Astrocyte of the hippocampus (primary cell): ENCODE measurements around the gene MAGIX.

Source experiments
- DNase-seq: peaks from one replicate; pipeline ENCODE4 v3.0.0; 2011; ENCODE audit warnings: low read depth, low spot score

MAGIX gene

GRCh38 chrX:49204709-49205108, 42.2 kb downstream of the MAGIX start:
- no peak for DNase-seq

DNA sequence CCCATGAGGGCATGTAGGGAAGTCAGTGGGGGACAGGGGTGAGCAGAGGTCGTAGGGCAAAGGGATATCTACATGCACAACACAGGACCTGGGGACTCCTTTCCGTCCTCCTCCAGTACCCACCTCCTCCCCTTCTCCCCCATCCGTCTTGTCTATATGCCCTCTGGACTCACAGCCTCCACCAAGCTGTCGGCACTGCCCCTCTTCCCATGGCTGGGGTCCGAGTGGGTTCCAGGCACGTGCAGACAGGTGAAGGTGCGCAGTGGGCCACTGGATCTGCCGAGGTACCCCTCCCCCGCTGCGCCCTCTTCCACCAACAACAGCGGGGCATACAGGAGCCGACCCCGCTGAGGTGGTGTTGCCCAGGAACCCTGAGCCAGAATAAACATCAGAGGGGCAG, 42.9 kb downstream of the MAGIX start:
- no peak for DNase-seq

DNA sequence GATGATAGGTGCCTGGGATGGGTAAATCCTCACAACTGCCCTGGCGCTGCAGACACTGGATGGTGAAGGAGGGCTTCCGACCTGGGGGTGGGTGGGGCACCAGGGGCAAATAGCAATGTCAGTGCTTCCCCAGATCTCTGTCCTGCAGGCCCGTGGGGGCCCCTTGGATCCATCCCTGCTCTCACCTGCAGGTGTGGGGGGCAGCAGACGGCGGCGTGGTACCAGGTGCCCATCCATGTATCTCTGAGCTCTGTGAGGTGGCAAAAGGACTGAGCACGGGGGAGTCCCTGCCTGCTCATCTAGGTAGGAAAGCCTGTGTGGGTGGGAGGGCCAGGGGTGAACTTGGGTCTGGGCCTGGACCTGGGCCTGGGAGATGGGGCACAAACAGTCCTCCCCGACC, 44.0 kb downstream of the MAGIX start:
- DNase-seq = no peak

DNA sequence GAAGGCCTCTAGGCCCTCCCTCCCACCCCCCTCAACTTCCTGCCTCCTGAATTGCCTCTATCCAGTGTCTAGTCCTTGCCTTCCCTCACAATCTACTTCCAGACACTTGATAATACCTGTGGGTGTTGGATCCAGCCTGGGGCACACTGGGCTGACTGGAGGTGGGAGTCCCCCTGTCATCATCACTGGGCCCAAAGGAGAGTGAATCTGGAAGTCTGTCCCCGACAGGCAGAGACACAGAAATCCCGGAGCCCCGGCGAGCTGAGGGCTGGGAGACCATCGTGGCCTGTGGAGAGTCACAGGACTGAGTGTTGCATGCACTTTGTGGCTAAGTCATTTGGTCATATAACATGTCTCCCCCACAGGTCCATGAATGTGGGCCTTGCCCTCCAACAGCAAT, 45.8 kb downstream of the MAGIX start:
- DNase-seq = no peak

DNA sequence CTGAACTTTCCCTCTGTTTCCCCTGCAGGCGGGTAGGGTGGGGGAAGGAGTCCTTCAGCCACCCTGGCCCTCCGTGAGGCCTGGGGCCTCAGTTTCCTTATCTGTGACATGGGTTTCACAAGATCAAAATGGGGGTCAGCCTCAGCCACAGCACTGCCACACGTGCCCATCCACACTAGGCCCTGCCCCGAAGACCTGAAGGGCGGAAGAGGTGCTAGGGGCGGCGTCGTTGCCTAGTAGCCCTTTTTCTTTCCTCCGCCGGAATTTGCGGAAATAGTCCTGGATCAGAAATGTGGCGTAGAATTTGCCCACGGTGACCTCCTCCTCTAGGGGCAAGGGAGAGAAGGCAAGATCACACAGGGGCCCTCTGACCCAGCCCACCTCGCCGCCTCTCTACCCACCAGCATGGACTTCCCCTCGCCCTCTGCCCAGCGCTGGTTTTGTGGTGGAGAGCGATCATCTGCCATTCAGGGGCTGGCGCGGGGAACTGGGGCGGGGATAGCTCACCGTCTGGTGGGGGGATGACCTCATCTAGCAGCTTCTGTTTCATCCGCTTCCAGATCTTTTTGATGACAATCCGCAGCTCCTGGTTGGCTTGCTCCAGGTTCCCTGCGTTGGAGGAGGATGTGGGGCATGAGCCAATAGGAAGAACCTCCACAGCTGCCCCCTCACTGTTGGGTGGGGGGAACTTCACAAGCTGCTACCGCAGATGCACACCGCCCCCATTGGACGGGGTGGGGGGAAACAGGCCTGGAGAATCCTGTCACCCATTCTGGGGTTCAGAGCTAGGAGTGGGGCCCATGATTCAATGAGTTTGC, 47.1 kb downstream of the MAGIX start:
- no peak for DNase-seq

DNA sequence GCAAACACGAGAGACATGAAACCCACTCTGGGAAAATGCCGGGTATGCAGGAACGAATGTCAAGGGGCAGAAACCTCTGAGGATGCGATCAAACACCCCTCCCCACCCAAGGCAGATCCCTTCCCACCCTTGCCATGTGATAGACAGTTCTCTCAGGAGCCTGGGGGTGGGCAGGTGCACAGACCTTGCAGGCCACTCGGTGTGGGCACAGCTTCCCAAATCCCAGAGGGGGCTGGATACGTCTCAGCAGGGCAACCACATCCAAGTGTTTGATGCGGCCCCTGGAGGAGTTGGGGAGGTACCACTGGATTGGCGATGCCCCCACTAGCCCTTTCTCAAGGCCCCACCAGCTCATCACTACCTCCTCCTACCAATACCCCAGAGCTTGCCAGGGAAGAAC, 47.8 kb downstream of the MAGIX start:
- DNase-seq = no peak

DNA sequence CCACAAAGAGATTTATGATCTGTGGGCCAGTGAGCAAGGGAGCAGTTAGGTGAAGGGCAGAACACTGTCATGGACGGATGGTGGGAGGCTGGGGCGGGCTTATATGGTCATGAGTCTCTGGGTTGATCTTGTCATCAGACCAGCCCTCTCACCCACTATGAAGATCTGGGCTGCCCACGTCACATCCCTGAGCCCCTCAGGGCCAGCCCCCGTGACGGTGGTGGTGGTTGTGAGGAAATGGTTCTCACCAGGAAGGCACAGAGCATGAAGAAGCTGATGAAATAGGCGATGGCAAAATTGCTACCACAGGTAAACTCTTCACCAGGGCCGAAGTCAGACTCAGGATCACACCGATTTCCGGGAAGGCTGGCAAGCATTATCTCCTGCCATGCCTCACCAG, 48.5 kb downstream of the MAGIX start:
- DNase-seq = no peak

- DNase-seq = no peak
These were observed 49.7 kb downstream of the MAGIX start for GRCh38 chrX:49212209-49212608.

DNA sequence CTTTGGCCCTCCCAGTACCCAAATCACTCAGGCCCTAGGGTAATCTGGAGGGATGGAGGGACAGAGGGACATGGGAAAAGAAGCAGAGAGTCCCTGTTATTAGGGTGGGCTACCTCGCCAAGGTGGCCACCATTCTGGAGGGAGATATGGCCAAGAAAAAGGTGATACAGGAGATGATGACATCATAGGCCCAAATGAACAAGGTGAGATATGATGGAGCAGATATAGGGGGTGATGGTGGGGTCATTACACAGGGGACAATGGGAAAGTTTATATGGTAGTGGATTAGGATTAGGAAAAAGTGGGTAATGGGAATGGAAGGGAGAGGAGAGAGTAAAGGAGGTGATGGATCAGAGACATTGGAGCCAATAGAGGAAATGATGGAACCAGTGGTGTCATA, 50.3 kb downstream of the MAGIX start:
- DNase-seq = no peak

DNA sequence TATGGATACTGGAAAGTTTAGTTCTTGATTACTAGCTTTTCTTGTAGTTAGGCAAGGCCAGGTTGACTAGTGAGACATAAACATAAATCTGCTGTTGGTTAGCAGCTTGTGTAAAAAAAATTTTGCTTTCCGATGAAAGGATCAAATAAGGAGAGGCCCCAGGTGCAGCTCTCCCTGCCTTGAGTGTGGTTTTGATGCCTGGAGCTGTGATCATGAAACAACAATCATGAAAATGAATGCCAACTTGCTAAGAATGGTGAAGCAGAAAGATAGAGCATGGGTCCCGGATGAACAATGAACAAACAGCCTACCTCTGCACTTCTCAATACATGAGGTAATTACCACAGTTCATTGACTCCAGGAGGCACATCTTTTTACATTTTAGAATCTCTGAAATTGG, 51.9 kb downstream of the MAGIX start:
- DNase-seq = no peak

DNA sequence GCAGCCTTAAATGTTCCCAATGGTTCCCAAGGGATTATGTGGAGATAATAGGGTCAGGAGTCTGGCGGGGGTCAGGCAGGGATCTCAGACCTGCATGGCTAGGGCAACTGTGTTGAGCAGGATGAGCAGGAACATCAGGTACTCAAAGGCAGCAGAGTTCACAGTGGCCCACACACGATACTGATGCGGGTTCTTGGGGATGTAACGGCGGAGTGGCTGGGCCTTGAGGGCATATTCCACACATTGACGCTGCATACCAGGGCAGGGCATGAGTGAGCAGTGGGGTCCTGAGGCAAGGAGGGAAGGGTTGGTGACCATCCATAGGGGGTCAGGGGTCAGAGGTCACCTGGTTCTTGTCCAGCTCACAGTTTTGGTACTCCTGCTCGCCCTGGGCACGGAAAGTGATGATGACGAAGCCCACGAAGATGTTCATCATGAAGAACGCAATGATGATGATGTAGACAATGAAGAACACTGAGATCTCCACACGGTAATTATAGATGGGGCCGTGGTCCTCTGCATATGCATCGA, 52.5 kb downstream of the MAGIX start:
- no peak for DNase-seq
